ENCODE data around the gene ZNF638.

GRCh38 chr2:71388214-71388613 lies 56.6 kb downstream of the ZNF638 start:
- TF ChIP-seq CTCF (IDR thresholded peaks at IDR 0.05) (no peak), POLR2A (IDR thresholded peaks at IDR 0.05) (no peak)

All from right lobe of liver (tissue), 4 donors.